H1 (cell line): ENCODE data around the gene COMMD1. TPM values are rescaled to one million over a fixed set of nuclear protein-coding genes. Genes with fewer than 3 reads are reported as not detected.

Experiments
- CBX5 ChIP-seq: fragments of 300-800, 300-1000 bp; sonication (generic); IDR thresholded peaks from 2 replicates; pipeline ENCODE4 v1.7.1; 2016; ENCODE audit warnings: antibody characterized with exemption, low read length, low read depth
- CHD1 ChIP-seq: IDR thresholded peaks from 2 replicates; pipeline ENCODE4 v1.6.1; 2012; ENCODE audit warnings: low read depth, low read length, improper control_type of control experiment
- CHD7 ChIP-seq: fragments of 300-600 bp; sonication (generic); IDR thresholded peaks from 2 replicates; pipeline ENCODE4 v1.7.1; 2012; ENCODE audit warnings: low read length, moderate library complexity, mild to moderate bottlenecking, inconsistent platforms; ENCODE audit not compliant: insufficient replicate concordance
- GABPA ChIP-seq: IDR thresholded peaks from 2 replicates; pipeline ENCODE4 v1.6.1; 2011; ENCODE audit warnings: mild to moderate bottlenecking, low read length, moderate library complexity, borderline replicate concordance; ENCODE audit not compliant: insufficient read depth
- HDAC2 ChIP-seq, 2 experiments: fragments of 300-600 bp in 1 of 2; sonication (generic) in 1 of 2; IDR thresholded peaks; 2 replicates each; pipeline ENCODE4 v1.6.1; 2011 to 2012; ENCODE audit warnings: low read depth in 2 of 2, low read length in 2 of 2, mild to moderate bottlenecking in 2 of 2, moderate library complexity in 2 of 2, borderline replicate concordance in 1 of 2, inconsistent platforms in 1 of 2
- HDAC6 ChIP-seq: IDR thresholded peaks from one replicate; pipeline ENCODE4 v1.7.1; 2012; ENCODE audit warnings: low read depth, mild to moderate bottlenecking, inconsistent platforms, low read length, moderate library complexity
- MAFK ChIP-seq: IDR thresholded peaks from 2 replicates; pipeline ENCODE4 v1.6.1; 2012; ENCODE audit warnings: low read depth, mild to moderate bottlenecking, improper control_type of control experiment, low read length
- POLR2A ChIP-seq, 2 experiments: IDR thresholded peaks; 1 replicate in 1 of 2; 2 replicates in 1 of 2; pipeline ENCODE4 v1.6.1; 2011; ENCODE audit warnings: low read depth in 2 of 2, low read length in 2 of 2, mild to moderate bottlenecking in 2 of 2; ENCODE audit errors: control extremely low read depth in 1 of 2
- RAD21 ChIP-seq, 2 experiments: IDR thresholded peaks in 1 of 2; conservative IDR thresholded peaks in 1 of 2; 2 replicates each; pipeline ENCODE4 v1.6.1; 2011; ENCODE audit warnings: low read depth in 2 of 2, low read length in 2 of 2, improper control_type of control experiment in 1 of 2, inconsistent platforms in 1 of 2, mild to moderate bottlenecking in 1 of 2, moderate library complexity in 1 of 2
- RBBP5 ChIP-seq: IDR thresholded peaks from 2 replicates; pipeline ENCODE4 v1.7.1; 2012; ENCODE audit warnings: low read depth, mild to moderate bottlenecking, inconsistent platforms, low read length, moderate library complexity, borderline replicate concordance
- YY1 ChIP-seq: IDR thresholded peaks from 2 replicates; pipeline ENCODE4 v1.6.1; 2011; ENCODE audit warnings: low read depth, mild to moderate bottlenecking, low read length
- polyA plus RNA-seq, 7 experiments: library from polyadenylated mRNA; depleted of rRNA in 3 of 7; stranded (reverse) in 5 of 7; unstranded in 2 of 7; fragments of >200 nt in 5 of 7; fragments of 200-250 nt in 2 of 7; gene quantifications; 1 replicate in 5 of 7; 2 replicates in 1 of 7; 4 replicates in 1 of 7; pipeline versions ENCODE4 v1.2.1 to v1.2.3, GENCODE V29; 2011 to 2013; ENCODE audit warnings: missing spikeins in 2 of 7, mixed read lengths in 2 of 7
- total RNA-seq: library from RNA; stranded (reverse); fragmentation: NEBNext Ultra II Directional; extraction: Animal tissue kit (Norgen Biotek cat#: 25700); gene quantifications from 2 replicates; pipeline ENCODE4 v1.2.1, GENCODE V29; 2021

COMMD1 gene
- total and polyA plus RNA-seq, 2 of the 8 experiments (the other 6 are each of a cell fraction or from before 2014, with no cell fraction given) = 23.5 to 28.3 TPM

- TF ChIP-seq CHD7 (no peak), RBBP5 (no peak), CHD1 (no peak), HDAC6 (no peak), GABPA (no peak), MAFK (no peak), RAD21 (IDR thresholded peaks at IDR 0.05 in 1 of 2, conservative IDR thresholded peaks at IDR 0.05 in 1 of 2; ENCODE audit: low read depth in 2 of 2, low read length in 2 of 2) (no peak), YY1 (no peak), CBX5 (no peak), POLR2A (IDR thresholded peaks at IDR 0.05; ENCODE audit: control extremely low read depth in 1 of 2, low read depth in 2 of 2, low read length in 2 of 2) (no peak), HDAC2 (IDR thresholded peaks at IDR 0.05; ENCODE audit: borderline replicate concordance in 1 of 2, low read depth in 2 of 2, low read length in 2 of 2) (no peak)
Measured at GRCh38 chr2:61966087-61966727, 60.7 kb downstream of the COMMD1 start (continued).
